K562 (cell line): Measurements from ENCODE around the gene KMT2D. TPM values are rescaled to one million over a fixed set of nuclear protein-coding genes. Genes with fewer than 3 reads are reported as not detected.

Source experiments
- ATAC-seq: fragments of 200-7000 bp; cut with Tn5 transposase; 3 replicates; pipeline ENCODE4 v1.9.1; 2020; ENCODE audit warnings: moderate library complexity
- BruUV-seq: library from RNA; stranded (reverse); fragments of 400-500 nt; replicated peaks from 2 replicates; lab custom pipeline; 2021; lab: Mats Ljungman, UMichigan
- CTCF ChIA-PET: fragments of 300-600 bp; formaldehyde crosslinking; extraction: SDS; loops from one replicate; lab custom pipeline; 2021; ENCODE audit warnings: low intra/inter-chr PET ratio; lab: Yijun Ruan, JAX
- POLR2A ChIA-PET: fragments of 300-600, 350-650 bp; sonication (Branson Sonifier 250); formaldehyde crosslinking; extraction: SDS; loops from one replicate; lab custom pipeline; 2021; ENCODE audit warnings: antibody characterized with exemption, inconsistent platforms; lab: Yijun Ruan, JAX
- DNase-seq, 4 experiments: peaks; one replicate each; pipeline versions ENCODE4 v3.0.0 to v3.0.0-alpha.2; 2011 to 2018; ENCODE audit warnings: low spot score in 3 of 4, mixed read lengths in 3 of 4; ENCODE audit errors: extremely low read depth in 1 of 4
- FAIRE-seq: peaks from 2 replicates; lab custom pipeline; 2011; peaks lifted over from hg19 to GRCh38; lab: Jason Lieb, UNC
- H2AFZ ChIP-seq: 2 replicates; pipeline ENCODE4 v1.6.0; 2011; ENCODE audit warnings: low read depth, low read length, control low read depth, inconsistent platforms
- H3K27ac ChIP-seq: fragments of 200-600 bp; 3 replicates; pipeline ENCODE4 v1.8.0; 2011; ENCODE audit warnings: low read depth, mild to moderate bottlenecking, control low read depth, inconsistent platforms, low read length, moderate library complexity, mixed read lengths; ENCODE audit errors: extremely low read depth
- H3K27me3 ChIP-seq, 2 experiments: fragments of 300-600 bp in 1 of 2; 2 replicates in 1 of 2; 3 replicates in 1 of 2; pipeline versions ENCODE4 v1.6.0 to v1.8.0; 2011; ENCODE audit warnings: inconsistent platforms in 2 of 2, low read length in 2 of 2, mild to moderate bottlenecking in 1 of 2, mixed read lengths in 1 of 2, moderate library complexity in 1 of 2; ENCODE audit not compliant: control insufficient read depth in 2 of 2, insufficient read depth in 2 of 2
- H3K36me3 ChIP-seq: fragments of 300-600 bp; 3 replicates; pipeline ENCODE4 v1.8.0; 2011; ENCODE audit warnings: mild to moderate bottlenecking, low read length, inconsistent platforms; ENCODE audit not compliant: control insufficient read depth, insufficient read depth
- H3K4me1 ChIP-seq, 2 experiments: fragments of 200-600 bp in 1 of 2; replicated peaks in 1 of 2; 2 replicates in 1 of 2; 3 replicates in 1 of 2; pipeline versions ENCODE4 v1.5.1 to v1.8.0; 2011; ENCODE audit warnings: inconsistent platforms in 2 of 2, low read length in 2 of 2, mild to moderate bottlenecking in 1 of 2, mixed read lengths in 1 of 2, moderate library complexity in 1 of 2; ENCODE audit not compliant: control insufficient read depth in 2 of 2, insufficient read depth in 2 of 2
- H3K4me2 ChIP-seq: 2 replicates; pipeline ENCODE4 v1.6.1; 2011; ENCODE audit warnings: low read length, control low read depth, inconsistent platforms, mixed read lengths; ENCODE audit not compliant: insufficient read depth
- H3K4me3 ChIP-seq: fragments of 200-600 bp; sonication (generic), shearing (Covaris generic); 2 replicates; pipeline ENCODE4 v1.5.1; 2016; ENCODE audit warnings: control low read depth, inconsistent platforms
- H3K79me2 ChIP-seq: fragments of 200-600 bp; 3 replicates; pipeline ENCODE4 v1.8.0; 2011; ENCODE audit warnings: low read length, inconsistent platforms; ENCODE audit not compliant: control insufficient read depth, insufficient read depth
- H3K9ac ChIP-seq, 2 experiments: 2 replicates each; pipeline versions ENCODE4 v1.6.0 to v1.6.1; 2011; ENCODE audit warnings: low read depth in 2 of 2, low read length in 2 of 2, control low read depth in 1 of 2, inconsistent platforms in 1 of 2, mild to moderate bottlenecking in 1 of 2, mixed read lengths in 1 of 2; ENCODE audit not compliant: insufficient read depth in 1 of 2
- H3K9me1 ChIP-seq: one replicate; pipeline ENCODE4 v1.6.0; 2011; ENCODE audit warnings: inconsistent platforms, mild to moderate bottlenecking, low read length, moderate library complexity; ENCODE audit not compliant: control insufficient read depth, insufficient read depth
- H3K9me3 ChIP-seq: replicated peaks from 2 replicates; pipeline ENCODE4 v1.5.1; 2011; ENCODE audit warnings: low read depth, low read length, inconsistent platforms; ENCODE audit not compliant: control insufficient read depth, insufficient read depth
- H4K20me1 ChIP-seq: replicated peaks from 2 replicates; pipeline ENCODE4 v1.6.1; 2011; ENCODE audit warnings: low read length, inconsistent platforms, mixed read lengths; ENCODE audit not compliant: control insufficient read depth, insufficient read depth
- CCNT2 ChIP-seq: IDR thresholded peaks from 2 replicates; pipeline ENCODE4 v1.6.1; 2011; ENCODE audit warnings: borderline replicate concordance, low read depth, mild to moderate bottlenecking, moderate library complexity, mixed read lengths, low read length; ENCODE audit not compliant: insufficient read length; ENCODE audit errors: extremely low read depth
- EP300 ChIP-seq: IDR thresholded peaks from 2 replicates; pipeline ENCODE4 v1.6.1; 2012; ENCODE audit warnings: low read length, improper control_type of control experiment
- ERF ChIP-seq: fragments of 450-650 bp; formaldehyde crosslinking; IDR thresholded peaks from 2 replicates; pipeline ENCODE4 v1.4.0; 2020; ENCODE audit warnings: mild to moderate bottlenecking, mixed read lengths
- HDGF ChIP-seq: fragments of 450-650 bp; IDR thresholded peaks from 2 replicates; pipeline ENCODE4 v1.6.1; 2016
- HNRNPL ChIP-seq: fragments of 200-400 bp; formaldehyde crosslinking; IDR thresholded peaks from 2 replicates; pipeline ENCODE4 v1.6.1; 2017; ENCODE audit warnings: low read depth, mild to moderate bottlenecking, low read length
- PBX2 ChIP-seq, 2 experiments: IDR thresholded peaks in 1 of 2; conservative IDR thresholded peaks in 1 of 2; 2 replicates each; pipeline ENCODE4 v1.6.1; 2016; ENCODE audit warnings: low read depth in 2 of 2, mild to moderate bottlenecking in 1 of 2, missing compliant biosample characterization in 1 of 2, missing genetic modification characterization in 1 of 2, moderate library complexity in 1 of 2
- SETDB1 ChIP-seq: IDR thresholded peaks from one replicate; pipeline ENCODE4 v1.6.1; 2012; ENCODE audit warnings: low read length, control low read depth, inconsistent platforms
- ZNF586 ChIP-seq: fragments of 450-650 bp; formaldehyde crosslinking; conservative IDR thresholded peaks from 2 replicates; pipeline ENCODE4 v1.4.0; 2020; ENCODE audit warnings: mild to moderate bottlenecking, moderate library complexity
- WGBS: fragments of 100-300 bp; shearing (Covaris generic); methylation state at CpG from one replicate; pipeline ENCODE4 v1.1.6; 2016; ENCODE audit warnings: low coverage, mixed read lengths; ENCODE audit not compliant: insufficient coverage; ENCODE audit errors: missing lambda C conversion rate; 5-methylcytosine and 5-hydroxymethylcytosine counted together
- in situ Hi-C: fragments of 300-500 bp; cut with MboI; formaldehyde crosslinking; loops from 4 replicates; pipeline ENCODE4 v1.15.0; 2018; ENCODE audit warnings: inconsistent platforms, mixed read lengths
- intact Hi-C: fragments of 100-400 bp; cut with micrococcal nuclease; formaldehyde crosslinking; loops from 2 replicates; pipeline ENCODE4 v1.14.2; 2022
- polyA plus RNA-seq, 8 experiments: library from polyadenylated mRNA; depleted of rRNA in 4 of 8; stranded (reverse) in 5 of 8; unstranded in 3 of 8; fragments of >200 nt; fragmentation: Nextera tagmentation in 2 of 8; fragmentation: Illumina TruSeq in 1 of 8; extraction: Ambion mirVana in 2 of 8; extraction: Trizol in 1 of 8; gene quantifications; 2 replicates each; pipeline versions ENCODE4 v1.2.1 to v1.2.3, GENCODE V29; 2011 to 2014; ENCODE audit warnings: inconsistent platforms in 1 of 8, missing spikeins in 1 of 8
- total RNA-seq, 7 experiments: library from RNA; depleted of rRNA in 6 of 7; stranded (reverse); fragments of >200 nt in 6 of 7; fragmentation: Illumina TruSeq in 2 of 7; extraction: Trizol in 2 of 7; gene quantifications; 2 replicates each; pipeline versions ENCODE4 v1.2.1 to v1.2.3, GENCODE V29; 2011 to 2021; ENCODE audit warnings: low replicate concordance in 1 of 7
- TF ChIP-seq, protein P1 (sequence below): fragments of 450-650 bp; formaldehyde crosslinking; IDR thresholded peaks from 2 replicates; pipeline ENCODE4 v1.4.0; 2022; ENCODE audit warnings: missing genetic modification characterization

Gene KMT2D
- total and polyA plus RNA-seq, 9 of the 15 experiments (the other 6 are each of a cell fraction or from before 2014, with no cell fraction given) = 0.22 to 93.7 (median 13.7) TPM

GRCh38 chr12:49046129-49046895 lies 14.3 kb downstream of the KMT2D start:
- Histone ChIP-seq H3K4me2 (no peak overlapping the region), H3K9me3 (no peaks in the 10 kb centered on the region), H3K27ac (no peak overlapping the region), H4K20me1 (peaks cover 7% of the 10 kb centered on the region; the same call in 1 of the 2 replicates), H3K79me2 (no peaks in the 10 kb centered on the region; the same call in 2 of the 3 replicates), H3K4me1 (no peaks in the 10 kb centered on the region), H3K4me3 (no peak overlapping the region), H3K36me3 (peaks cover 99% of the 10 kb centered on the region), H2AFZ (no peak overlapping the region), H3K9ac (no peak overlapping the region), H3K27me3 (no peaks in the 10 kb centered on the region), H3K9me1 (no peaks in the 10 kb centered on the region)
- FAIRE-seq (no peak), ATAC-seq (no peak), DNase-seq (no peak)
- TF ChIP-seq HNRNPL (no peak), CCNT2 (no peak), EP300 (no peak), SETDB1 (no peak), ERF (CRISPR knock-in tag) (no peak), HDGF (no peak), PBX2 (CRISPR knock-in tag; IDR thresholded peaks at IDR 0.05; ENCODE audit: low read depth) (no peak), PBX2 (tag; conservative IDR thresholded peaks at IDR 0.05; ENCODE audit: low read depth) (no peak), ZNF586 (CRISPR knock-in tag) (no peak)
- TF ChIP-seq, protein P1, sequence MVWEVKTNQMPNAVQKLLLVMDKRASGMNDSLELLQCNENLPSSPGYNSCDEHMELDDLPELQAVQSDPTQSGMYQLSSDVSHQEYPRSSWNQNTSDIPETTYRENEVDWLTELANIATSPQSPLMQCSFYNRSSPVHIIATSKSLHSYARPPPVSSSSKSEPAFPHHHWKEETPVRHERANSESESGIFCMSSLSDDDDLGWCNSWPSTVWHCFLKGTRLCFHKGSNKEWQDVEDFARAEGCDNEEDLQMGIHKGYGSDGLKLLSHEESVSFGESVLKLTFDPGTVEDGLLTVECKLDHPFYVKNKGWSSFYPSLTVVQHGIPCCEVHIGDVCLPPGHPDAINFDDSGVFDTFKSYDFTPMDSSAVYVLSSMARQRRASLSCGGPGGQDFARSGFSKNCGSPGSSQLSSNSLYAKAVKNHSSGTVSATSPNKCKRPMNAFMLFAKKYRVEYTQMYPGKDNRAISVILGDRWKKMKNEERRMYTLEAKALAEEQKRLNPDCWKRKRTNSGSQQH = no peak
- intact Hi-C loops = no loop called here
- BruUV-seq = no TSS peak
- 91% methylated on average over 12 of the region's 12 CpGs for WGBS
- ChIA-PET CTCF (no interaction called here), POLR2A (interaction anchor here (0.6 to 4.1 kb wide), 9 partner anchors 9 to 251 kb away, joined by 3 to 21 read pairs (median 4); partner anchors contain the start of genes RHEBL1 and TUBA1B)
- in situ Hi-C loops = no loop called here
